GM18873 (cell line): Measurements from ENCODE around the gene TOPAZ1.

Source experiments
- ATAC-seq: cut with Tn5 transposase; IDR thresholded peaks from one replicate; pipeline ENCODE4 v1.9.1; 2021; ENCODE audit warnings: mild to moderate bottlenecking, moderate library complexity, moderate number of reproducible peaks; ENCODE audit not compliant: unreplicated experiment, low FRiP score

TOPAZ1 gene

GRCh38 chr3:44240061-44240460 is 1.6 kb upstream of the TOPAZ1 start:
- no peak for ATAC-seq

- ATAC-seq, result no peak
Measured at GRCh38 chr3:44242721-44243120, 1.0 kb downstream of the TOPAZ1 start.

- ATAC-seq, result no peak
Measured at GRCh38 chr3:44248152-44248551, 6.5 kb downstream of the TOPAZ1 start.

- no peak for ATAC-seq
Measured at GRCh38 chr3:44252332-44252959, 10.8 kb downstream of the TOPAZ1 start.

- ATAC-seq, result no peak
Measured at GRCh38 chr3:44259404-44259803, 17.7 kb downstream of the TOPAZ1 start.

GRCh38 chr3:44264146-44264545 is 22.5 kb downstream of the TOPAZ1 start:
- no peak for ATAC-seq

- no peak for ATAC-seq
Measured at GRCh38 chr3:44265815-44266214, 24.1 kb downstream of the TOPAZ1 start.

- no peak for ATAC-seq
Measured at GRCh38 chr3:44272191-44272590, 30.5 kb downstream of the TOPAZ1 start.

- ATAC-seq, result no peak
Measured at GRCh38 chr3:44277925-44278324, 36.2 kb downstream of the TOPAZ1 start.

- no peak for ATAC-seq
Measured at GRCh38 chr3:44280077-44280476, 38.4 kb downstream of the TOPAZ1 start.

GRCh38 chr3:44280631-44281030 is 38.9 kb downstream of the TOPAZ1 start:
- no peak for ATAC-seq

GRCh38 chr3:44284949-44285348 is 43.3 kb downstream of the TOPAZ1 start:
- no peak for ATAC-seq

GRCh38 chr3:44289882-44290462 is 48.3 kb downstream of the TOPAZ1 start:
- ATAC-seq, result no peak

- no peak for ATAC-seq
Measured at GRCh38 chr3:44292276-44292675, 50.6 kb downstream of the TOPAZ1 start.

GRCh38 chr3:44292947-44293346 is 51.3 kb downstream of the TOPAZ1 start:
- no peak for ATAC-seq

GRCh38 chr3:44297255-44297654 is 55.6 kb downstream of the TOPAZ1 start:
- ATAC-seq, result no peak

GRCh38 chr3:44301746-44302145 is 60.1 kb downstream of the TOPAZ1 start:
- ATAC-seq, result no peak

GRCh38 chr3:44309500-44309899 is 67.8 kb downstream of the TOPAZ1 start:
- no peak for ATAC-seq

GRCh38 chr3:44318891-44319311 is 77.2 kb downstream of the TOPAZ1 start:
- no peak for ATAC-seq

- no peak for ATAC-seq
Measured at GRCh38 chr3:44321335-44321734, 79.6 kb downstream of the TOPAZ1 start.

GRCh38 chr3:44323341-44323955 is 81.8 kb downstream of the TOPAZ1 start:
- no peak for ATAC-seq

- no peak for ATAC-seq
Measured at GRCh38 chr3:44324584-44324983, 82.9 kb downstream of the TOPAZ1 start.
